GM21447 (cell line): ENCODE results near the gene ACTRT3.
A peak's percentile ranks its signal among the peaks of the same experiment; 100 is the strongest.
"Not testable (repeated sequence)": the region's sequence is repeated elsewhere in the genome, so short reads cannot be mapped to it uniquely, and the experiment has no call there.

Source experiments
- ATAC-seq: cut with Tn5 transposase; IDR thresholded peaks from one replicate; pipeline ENCODE4 v1.9.1; 2021; ENCODE audit not compliant: unreplicated experiment

ACTRT3 gene

DNA sequence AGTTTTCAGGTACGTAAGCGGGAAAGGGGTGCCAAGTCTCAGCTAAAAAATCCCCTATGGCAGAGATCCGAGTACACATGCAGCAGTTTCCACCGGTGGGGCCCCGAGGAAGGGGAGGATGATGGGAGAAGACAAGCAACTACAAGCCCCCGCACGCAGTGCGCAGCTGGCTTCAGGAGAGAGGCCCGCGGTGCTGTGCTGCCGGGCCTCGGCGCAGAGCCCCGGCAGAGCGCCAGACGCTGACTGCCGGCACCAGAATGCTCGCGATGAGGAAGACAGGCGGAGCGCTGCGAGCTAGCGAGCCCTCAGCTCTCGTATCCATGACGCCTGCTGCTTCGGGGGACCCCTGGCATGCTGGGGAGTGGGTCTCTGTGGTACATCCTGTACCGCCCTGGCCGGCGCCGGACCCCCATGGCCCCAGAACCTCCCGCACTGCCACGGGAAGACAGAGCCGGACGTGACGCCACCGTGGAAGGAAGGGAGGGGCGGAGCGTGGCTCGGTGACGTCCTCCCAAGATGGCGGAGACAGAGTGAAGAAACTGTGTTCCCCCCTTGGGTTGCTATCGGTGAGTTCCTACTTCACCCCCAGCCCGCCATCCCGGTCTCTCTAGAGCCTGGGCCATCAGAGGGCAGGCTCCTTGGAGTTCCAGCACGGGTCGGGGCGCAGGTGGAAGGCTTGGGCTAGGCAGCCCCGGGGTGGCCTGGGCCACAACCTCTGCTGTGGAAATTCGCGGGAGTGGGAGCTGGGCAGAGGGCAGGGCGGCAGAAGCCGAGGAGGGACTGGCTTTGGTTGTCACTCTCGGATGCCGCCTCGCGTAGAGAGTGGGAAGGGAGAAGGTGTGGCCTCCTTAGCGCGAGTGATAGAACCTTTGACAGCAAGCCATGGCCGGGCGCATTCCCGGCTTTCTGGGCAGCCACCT, 3.8 kb upstream of the ACTRT3 start, which contains the start of gene MYNN:
Gene MYNN, plus strand, starts transcription at position 500 of the 920 bp plus-strand sequence. CDS start 900 bp downstream, outside the sequence.
- peak; percentile 82 for ATAC-seq

DNA sequence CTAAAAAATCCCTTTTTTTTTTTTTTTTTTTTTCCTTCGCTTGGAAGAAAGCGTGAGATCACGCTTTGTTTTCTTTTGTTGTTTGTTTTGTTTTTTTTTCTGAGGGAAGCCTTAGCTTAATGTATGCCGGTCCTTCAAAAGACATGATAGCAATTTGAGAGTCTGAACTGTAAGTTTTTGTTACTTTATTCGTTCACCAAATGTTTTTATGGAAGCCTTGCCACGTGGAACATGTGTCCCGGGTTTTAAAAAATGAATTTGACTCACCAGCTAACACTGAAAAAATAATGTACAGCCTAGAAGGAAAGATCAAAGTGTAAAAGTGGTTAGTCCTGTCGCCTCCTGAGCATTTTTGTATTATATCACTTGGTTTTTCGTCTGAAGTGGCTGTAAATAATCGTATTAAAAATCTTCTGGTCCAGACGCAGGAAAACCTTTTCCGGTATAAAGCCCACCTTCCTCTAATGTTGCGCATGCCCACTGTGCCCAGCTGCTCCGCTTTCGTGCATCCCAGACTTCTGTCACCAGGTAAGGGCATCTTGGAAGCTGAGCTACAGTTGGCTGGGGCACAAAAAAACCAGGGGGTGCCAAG, 3.0 kb upstream of the ACTRT3 start:
- peak; percentile 29 for ATAC-seq

DNA sequence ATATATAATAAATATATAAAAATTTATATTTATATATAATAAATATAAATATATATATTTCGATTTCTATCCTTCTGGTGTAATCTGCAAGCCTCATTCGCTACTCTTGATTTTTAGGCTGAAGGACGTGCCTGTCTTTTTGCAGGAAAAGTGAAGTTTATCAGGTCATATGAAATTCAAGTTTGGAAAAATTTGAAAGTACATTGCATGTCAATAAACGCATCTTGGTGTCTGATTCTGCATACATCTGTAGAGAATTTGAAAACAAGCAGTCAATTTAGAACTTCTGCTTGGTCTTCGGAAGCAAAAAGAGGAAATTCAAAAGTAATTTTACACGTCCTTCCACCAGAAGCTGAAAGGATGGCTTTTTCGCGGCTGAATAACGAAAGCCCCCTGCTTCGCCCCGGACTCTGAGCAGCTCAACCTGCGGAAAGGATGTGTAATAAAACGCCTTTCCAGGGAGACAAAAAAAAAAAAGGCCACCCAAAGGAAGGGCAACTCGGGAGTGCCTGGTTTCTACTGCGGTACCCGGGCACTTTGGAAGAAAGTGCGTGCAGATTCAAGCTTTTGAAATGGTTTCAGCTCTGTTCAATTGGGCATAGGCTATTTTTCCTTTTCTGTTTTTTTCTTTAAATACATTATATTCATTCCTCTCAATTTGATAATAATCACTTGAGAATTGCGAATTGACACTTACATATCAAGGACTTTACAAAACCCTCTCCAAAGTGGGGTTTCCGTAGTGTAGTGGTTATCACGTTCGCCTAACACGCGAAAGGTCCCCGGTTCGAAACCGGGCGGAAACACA, 2.3 kb upstream of the ACTRT3 start:
- peak; percentile 13 for ATAC-seq

DNA sequence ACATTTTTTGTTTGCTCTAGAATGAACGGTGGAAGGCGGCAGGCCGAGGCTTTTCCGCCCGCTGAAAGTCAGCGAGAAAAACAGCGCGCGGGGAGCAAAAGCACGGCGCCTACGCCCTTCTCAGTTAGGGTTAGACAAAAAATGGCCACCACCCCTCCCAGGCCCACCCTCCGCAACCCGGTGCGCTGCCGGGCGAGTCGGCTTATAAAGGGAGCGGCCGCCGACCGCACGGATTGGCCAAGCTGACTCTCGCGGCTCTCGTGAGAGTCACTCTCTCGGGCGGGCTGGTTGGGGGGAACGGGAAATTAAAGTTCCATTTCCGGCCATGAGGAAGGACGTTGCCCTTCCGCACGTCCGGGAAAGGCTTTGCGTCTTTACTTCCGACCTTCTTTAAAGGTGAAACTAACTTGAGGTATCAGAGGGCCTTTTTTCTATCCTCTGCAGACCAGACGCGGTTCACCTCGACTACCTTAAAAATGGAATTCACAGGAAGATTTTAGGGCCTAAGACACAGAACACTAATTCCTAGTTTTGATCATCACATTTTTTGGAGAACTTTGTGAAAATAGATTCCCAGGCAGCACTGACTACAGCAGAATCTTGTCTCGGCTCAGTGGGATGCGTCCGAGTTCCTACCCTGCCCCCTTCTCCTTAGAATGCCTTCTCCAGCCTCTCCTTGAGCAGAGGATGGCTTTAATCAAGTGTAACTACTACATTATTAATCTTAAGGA, 4.3 kb downstream of the ACTRT3 start, which contains the start of gene TERC:
Gene TERC, minus strand, starts transcription at position 179 of the 731 bp plus-strand sequence.
- ATAC-seq = peak; percentile 63

DNA sequence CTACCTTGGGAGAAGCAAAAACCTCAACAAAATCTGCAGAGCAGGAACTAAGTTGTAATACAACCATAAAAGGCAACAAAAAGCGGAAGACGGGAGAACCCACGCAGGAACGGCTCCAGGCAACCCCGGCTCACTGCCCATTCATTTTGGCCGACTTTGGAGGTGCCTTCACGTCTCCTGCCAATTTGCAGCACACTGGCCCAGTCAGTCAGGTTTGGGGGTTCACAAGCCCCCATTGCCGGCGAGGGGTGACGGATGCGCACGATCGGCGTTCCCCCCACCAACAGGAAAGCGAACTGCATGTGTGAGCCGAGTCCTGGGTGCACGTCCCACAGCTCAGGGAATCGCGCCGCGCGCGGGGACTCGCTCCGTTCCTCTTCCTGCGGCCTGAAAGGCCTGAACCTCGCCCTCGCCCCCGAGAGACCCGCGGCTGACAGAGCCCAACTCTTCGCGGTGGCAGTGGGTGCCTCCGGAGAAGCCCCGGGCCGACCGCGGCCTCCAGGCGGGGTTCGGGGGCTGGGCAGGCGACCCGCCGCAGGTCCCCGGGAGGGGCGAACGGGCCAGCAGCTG, 5.0 kb downstream of the ACTRT3 start:
- ATAC-seq = peak; percentile 42

DNA sequence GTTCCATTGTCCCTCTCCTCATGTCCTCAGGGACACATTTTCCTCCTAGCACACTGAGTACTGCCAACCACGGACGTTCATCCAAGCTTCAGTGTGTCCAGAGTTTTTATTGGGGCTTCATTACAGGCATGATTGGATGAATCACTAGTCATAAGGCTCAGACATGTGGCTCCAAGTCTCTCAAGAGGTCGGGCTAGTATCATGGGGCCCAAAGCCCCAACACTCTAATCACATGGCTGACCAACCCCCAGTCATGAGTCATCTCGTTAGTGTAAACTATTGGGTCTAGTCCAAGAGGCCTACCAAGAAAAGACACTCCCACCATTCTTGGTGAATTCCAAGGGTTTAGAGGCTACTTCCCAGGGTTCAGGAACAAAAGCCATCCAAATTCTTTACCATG, 8.9 kb downstream of the ACTRT3 start:
- ATAC-seq = no peak

DNA sequence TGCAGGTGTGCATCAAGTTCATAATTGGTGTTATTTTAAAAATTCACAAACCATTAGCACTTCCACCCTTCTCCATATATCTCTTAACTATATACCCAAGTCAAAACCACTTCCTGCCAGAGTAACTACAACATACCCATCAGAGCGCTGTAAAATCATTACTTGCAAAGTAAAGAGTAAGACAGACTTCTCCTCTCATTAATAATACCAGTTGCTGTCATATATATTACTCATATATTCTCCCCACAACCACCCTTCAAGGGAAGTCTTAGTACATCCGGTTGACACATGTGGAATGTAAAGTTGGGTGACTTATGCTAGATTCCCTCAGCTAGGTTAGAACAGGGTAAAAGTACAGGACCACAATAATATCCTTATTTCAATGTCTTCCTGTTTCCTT, 10.1 kb downstream of the ACTRT3 start:
- peak; percentile 52 for ATAC-seq

DNA sequence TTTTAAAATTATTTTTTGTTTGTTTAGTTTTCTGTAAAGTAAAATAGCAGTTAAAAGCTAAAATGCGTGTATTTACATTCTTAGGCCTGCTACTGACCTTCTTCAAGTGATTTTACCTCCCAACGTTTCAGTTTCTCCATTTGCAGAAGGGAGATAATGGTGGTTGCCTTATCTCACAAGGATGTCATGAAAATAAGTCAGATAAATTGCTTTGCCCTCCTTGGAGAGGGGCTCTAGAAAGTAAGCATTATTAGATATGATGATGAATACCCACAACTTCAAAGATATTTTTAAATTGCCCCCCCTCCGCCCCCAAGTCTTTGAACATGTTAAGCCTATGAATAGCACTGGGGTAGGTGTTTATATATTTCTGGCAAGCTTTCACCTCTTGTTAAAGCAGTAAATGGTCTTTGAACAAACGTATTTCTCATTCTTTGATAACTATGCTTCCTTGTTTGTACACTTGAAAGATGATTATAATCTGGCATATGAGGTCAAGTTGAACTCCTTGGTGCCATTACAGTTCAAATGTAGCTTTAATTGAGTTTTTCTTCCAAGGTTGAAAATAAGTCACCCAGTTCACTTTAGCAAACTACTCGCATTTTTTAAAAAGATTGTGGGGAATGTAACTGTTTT, 10.9 kb downstream of the ACTRT3 start:
- no peak for ATAC-seq

DNA sequence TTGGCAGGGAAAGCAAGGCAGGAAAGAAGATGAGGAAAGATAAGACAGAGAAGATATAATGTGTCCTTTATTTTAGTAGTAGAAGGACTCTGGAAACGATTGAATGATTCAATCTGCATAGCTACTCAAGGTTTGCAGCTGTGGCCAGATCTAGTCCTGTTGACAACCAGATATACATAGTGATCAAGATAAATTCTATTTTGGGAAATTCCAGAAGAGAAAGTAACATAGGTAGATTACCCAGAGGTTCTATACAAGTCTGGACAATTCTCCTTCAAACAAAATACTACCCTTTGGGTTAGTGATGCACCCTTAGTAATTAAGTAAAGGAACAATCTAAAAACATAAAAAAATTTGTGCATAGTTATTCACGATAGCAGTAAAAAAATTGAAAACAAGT, 13.9 kb downstream of the ACTRT3 start:
- no peak for ATAC-seq

DNA sequence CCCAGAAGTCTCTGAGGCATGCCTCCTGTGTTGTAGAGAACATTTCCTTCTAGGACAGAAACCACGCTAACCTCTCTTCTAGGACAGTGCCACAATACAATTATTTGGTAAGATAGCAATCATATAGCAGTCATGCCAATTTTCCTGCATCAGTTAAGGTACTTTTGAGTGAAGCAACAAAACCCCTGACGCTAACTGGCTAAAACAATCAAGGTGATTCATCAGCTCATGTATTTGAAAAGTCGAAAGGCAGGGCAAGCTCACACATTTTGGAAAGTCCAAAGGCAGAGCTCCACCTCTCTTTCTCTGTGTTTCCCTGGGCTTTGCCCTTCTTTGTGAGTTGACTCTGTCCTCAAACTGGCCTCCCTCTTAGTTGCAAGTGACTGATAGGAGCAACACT, 14.7 kb downstream of the ACTRT3 start:
- ATAC-seq = no peak

DNA sequence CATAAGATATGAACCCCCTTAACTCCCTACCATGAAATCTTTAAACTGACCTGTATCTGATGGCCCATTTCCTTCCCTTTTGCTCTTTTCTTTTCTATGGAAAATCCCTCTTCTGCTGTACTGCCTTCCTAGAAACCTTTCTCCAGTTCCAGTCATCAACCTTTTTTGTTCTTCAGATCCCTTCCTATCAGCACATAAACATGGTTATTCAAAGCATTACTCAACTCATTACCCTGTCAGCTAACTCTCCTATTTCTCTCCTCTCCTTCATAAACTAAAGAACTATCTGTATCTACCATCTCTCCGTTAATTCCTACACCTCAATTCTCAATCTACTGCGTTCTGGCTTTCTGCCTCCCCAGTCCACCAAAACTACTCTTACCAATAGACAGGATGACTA, 17.5 kb downstream of the ACTRT3 start:
- no peak for ATAC-seq

DNA sequence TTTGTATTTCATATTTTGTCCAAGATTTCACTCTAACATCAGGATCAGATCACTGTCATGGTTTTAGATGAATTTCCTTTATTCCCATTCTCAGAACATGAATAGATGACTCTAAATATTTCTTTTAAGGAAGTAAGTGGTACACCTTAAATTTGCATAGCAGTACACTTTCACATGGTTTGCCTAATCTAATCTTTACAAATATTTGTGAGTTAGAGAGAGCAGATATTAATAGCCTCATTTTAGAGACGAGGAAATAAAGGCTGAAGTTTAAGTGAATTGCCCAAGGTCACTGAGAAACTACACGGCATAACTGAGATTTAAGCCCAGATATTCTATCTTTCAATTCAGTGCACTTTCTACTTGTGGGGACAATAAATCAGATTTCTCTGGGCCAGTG, 18.7 kb downstream of the ACTRT3 start:
- ATAC-seq = no peak

DNA sequence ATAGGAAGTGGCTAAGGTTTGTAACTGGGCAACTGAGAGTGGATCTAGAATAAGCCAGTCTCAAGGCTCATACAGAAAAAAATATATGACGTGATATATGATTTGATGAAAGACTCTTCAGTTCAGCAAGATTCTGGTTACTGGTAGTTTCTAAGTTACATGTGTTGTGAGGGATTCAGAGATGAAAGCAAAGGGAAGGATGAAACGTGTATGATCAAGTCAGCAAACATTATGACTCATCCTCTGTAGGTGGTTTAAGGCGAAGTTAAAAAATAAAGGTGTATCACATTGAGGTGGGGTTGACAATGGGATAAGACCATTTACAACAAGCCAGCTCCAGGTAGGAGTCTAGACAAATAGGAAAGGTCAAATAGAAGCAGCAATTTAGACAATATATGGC, 20.7 kb downstream of the ACTRT3 start:
- no peak for ATAC-seq

DNA sequence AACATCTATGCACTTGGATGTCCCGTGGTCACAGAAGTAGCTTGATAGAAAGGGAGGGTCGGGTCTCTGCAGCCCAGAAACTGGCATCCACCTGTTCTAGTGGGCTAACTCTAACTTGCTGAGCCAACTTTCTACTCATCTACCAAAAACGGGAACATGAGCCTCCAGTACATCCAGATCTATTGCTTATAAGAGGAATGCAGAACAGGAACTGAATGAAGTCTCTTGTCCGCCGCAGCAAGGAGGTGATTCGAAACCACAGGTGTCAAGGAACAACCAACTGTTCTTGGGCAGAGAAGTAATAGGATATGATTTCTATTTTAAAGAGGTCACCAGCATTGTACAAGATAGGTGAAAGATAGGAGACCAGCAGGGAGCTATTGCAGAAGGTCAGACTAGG, 22.4 kb downstream of the ACTRT3 start:
- no peak for ATAC-seq

DNA sequence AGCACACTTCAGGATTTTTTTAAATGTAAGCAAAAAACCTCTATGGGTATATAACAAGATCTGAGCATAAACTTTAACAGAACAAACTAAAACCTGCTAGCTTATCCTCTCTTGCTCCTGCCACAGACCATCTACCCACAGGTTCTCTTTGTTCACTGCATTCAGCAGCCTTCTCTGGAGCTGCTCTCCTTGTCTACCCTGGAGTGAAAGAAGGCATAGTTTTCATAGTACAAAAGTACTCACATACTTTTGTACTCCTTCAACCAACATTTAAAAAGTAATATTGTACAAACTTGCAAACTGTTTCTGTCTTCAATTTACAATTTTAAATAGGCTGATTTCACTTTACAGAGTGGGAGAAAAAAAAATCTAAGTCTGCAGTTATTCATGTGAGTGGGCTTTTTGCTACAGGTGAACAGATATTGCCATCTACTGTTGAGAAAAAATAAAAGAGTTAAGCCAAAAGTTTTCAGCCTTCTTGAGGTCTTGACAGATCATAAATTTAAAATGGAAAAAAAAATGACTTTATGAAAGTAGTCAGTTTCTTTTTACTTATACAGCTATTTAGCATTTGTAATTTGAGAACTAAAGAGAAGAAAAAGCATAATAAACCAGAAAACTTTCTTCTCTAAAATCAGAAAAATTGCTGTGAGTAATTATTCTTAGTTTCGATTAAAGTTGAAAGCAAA, 24.9 kb downstream of the ACTRT3 start:
- ATAC-seq = no peak

DNA sequence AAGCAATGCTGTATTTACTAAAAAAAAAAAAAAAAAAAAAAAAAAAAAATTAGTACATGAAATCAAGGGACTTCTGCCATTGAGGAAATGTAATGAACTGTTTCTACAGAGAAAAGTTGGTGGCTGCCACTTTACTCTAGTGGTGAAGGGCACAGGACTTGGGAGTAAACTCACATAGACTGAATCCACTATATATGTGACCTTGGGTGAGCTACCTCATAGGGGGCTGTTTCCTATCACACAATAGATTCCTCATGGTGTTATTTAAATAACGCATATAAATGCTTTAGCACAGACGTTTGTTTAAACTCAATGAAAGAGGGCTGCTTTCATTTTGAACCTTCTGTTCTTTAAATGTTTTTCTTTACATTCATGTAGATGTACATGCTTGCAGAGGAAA, 30.3 kb downstream of the ACTRT3 start:
- no peak for ATAC-seq

DNA sequence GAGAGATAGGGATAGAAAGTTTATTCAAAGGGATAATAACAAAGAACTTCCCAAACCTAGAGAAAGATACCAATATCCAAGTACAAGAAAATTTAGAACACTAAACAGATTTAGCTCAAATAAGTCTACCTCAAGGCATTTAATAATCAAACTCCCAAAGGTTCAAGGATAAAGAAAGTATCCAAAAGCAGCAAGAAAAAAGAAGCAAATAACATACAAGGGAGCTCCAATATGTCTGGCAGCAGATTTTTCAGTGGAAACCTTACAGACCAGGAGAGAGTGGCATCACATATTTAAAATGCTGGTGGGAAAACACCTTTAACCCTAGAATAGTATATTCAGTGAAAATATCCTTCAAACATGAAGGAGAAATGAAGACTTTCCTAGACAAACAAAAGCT, 37.5 kb downstream of the ACTRT3 start:
- ATAC-seq = not testable (repeated sequence)

DNA sequence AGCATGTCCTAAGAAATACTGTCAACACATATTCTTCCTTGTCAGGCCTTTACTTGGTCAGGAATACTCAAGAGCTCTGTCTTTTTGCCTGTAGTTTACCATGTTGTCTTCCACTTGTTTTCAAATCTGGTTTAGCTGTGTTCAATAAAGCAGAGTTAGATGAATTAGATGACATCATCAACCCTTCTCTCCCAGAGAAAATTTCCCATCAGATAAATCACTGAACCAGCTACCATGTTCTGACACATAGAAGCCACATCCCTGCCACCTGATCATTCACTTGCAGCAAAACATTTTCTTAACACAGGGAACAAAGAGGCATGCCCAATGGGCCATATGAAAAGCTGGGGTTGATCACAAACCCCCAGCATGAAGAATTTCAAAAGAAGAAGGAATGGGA, 46.6 kb downstream of the ACTRT3 start:
- no peak for ATAC-seq

DNA sequence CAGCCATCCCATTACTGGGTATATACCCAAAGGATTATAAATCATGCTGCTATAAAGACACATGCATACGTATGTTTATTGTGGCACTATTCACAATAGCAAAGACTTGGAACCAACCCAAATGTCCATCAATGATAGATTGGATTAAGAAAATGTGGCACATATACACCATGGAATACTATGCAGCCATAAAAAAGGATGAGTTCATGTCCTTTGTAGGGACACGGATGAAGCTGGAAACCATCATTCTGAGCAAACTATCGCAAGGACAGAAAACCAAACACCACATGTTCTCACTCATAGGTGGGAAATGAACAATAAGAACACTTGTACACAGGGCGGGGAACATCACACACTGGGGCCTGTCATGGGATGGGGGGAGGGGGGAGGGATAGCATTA, 50.9 kb downstream of the ACTRT3 start:
- ATAC-seq = not testable (repeated sequence)
